GM10248 (cell line): ENCODE results near the gene ADGRF4.

Experiments
- CTCF ChIA-PET: fragments of 300-600 bp; sonication (Branson Sonifier 250); formaldehyde crosslinking; extraction: SDS; loops from one replicate; lab custom pipeline; 2021; ENCODE audit warnings: antibody characterized with exemption; lab: Yijun Ruan, JAX
- POLR2A ChIA-PET: fragments of 350-650 bp; sonication (Branson Sonifier 250); formaldehyde crosslinking; extraction: SDS; loops from one replicate; lab custom pipeline; 2020; ENCODE audit warnings: antibody characterized with exemption; lab: Yijun Ruan, JAX
- DNase-seq: peaks from one replicate; pipeline ENCODE4 v3.0.0; 2012; ENCODE audit errors: extremely low spot score
- CTCF ChIP-seq: IDR thresholded peaks from 2 replicates; pipeline ENCODE4 v1.5.1; 2012; ENCODE audit warnings: mild to moderate bottlenecking, low read depth; ENCODE audit errors: extremely low read depth, missing control alignments, control extremely low read depth

The ADGRF4 gene

DNA sequence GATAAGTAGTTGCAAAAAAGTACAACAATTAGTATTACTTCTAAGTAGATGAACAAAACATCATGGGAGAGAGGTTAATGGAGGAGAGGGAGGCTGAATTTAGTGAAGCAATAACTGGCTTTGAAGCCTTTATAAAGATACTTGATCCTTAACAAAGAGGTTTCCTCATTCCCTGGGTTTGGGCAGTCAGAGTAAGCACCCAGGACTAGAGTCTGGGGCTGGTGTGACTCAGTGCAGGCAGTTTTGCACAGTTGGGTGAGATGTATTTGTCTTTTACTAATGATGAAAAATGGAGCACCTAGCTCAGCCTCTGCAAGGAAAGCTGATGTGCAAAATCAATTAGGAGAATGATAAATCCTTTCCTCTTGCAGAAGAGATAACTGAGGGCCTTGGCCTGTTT is 71.6 kb downstream of the ADGRF4 start:
- TF ChIP-seq CTCF: no peak
- DNase-seq: no peak
- ChIA-PET CTCF (interaction anchor here (2.1 kb wide), 1 partner anchor 139 kb away, joined by 6 read pairs; no protein-coding TSS in a partner anchor), POLR2A (no interaction called here)
